T-helper 17 cell (primary cell): ENCODE results near the gene RGS3. TPM values are rescaled to one million over a fixed set of nuclear protein-coding genes. Genes with fewer than 3 reads are reported as not detected.

ENCODE experiments used
- ATAC-seq: fragments of 150-1000 bp; cut with Tn5 transposase; 2 replicates; pipeline ENCODE4 v1.10.0; 2021; ENCODE audit warnings: mild to moderate bottlenecking, moderate library complexity
- DNase-seq, 3 donors: peaks; one replicate each; pipeline versions ENCODE4 v3.0.0 to v3.0.0-alpha.2; 2020 to 2021
- H3K9me3 ChIP-seq: one replicate; pipeline ENCODE4 v1.7.0; 2013; ENCODE audit warnings: low read length, mild to moderate bottlenecking; ENCODE audit not compliant: control insufficient read depth, poor library complexity, severe bottlenecking
- H3K27ac Mint-ChIP-seq: one replicate; pipeline ENCODE4 v1.8.0; 2022; ENCODE audit warnings: mild to moderate bottlenecking, moderate library complexity, mixed read lengths
- H3K27me3 Mint-ChIP-seq: one replicate; pipeline ENCODE4 v1.8.0; 2022; ENCODE audit warnings: mixed read lengths
- H3K36me3 Mint-ChIP-seq: one replicate; pipeline ENCODE4 v1.8.0; 2022; ENCODE audit warnings: low read depth, mixed read lengths
- H3K4me1 Mint-ChIP-seq: one replicate; pipeline ENCODE4 v1.8.0; 2022; ENCODE audit warnings: mild to moderate bottlenecking, mixed read lengths
- H3K4me3 Mint-ChIP-seq: one replicate; pipeline ENCODE4 v1.8.0; 2022; ENCODE audit warnings: mild to moderate bottlenecking, moderate library complexity, mixed read lengths
- total RNA-seq, 4 donors: library from RNA in 2 of 4; stranded (reverse) in 2 of 4; gene quantifications; one replicate each; pipeline ENCODE4 v1.2.3 and lab custom pipeline; 2022 to 2026

Gene RGS3
- total RNA-seq, 2 donors from 2014 or later: 17.4 to 22.0 TPM

- Mint-ChIP-seq H3K27ac (no peak overlapping the region), H3K27me3 (peaks cover 23% of the 10 kb centered on the region), H3K4me3 (no peak overlapping the region), H3K4me1 (peaks cover 13% of the 10 kb centered on the region), H3K36me3 (no peaks in the 10 kb centered on the region)
- DNase-seq (no peak), ATAC-seq (peak; percentile 51)
- no peaks in the 10 kb centered on the region for H3K9me3 ChIP-seq
Observed at GRCh38 chr9:113616621-113617496, 153.3 kb downstream of the RGS3 start.

GRCh38 chr9:113617550-113617949 lies 154.0 kb downstream of the RGS3 start:
- no peak overlapping the region for H3K27ac Mint-ChIP-seq
- no peaks in the 10 kb centered on the region for H3K36me3 Mint-ChIP-seq
- H3K27me3 Mint-ChIP-seq: peaks cover 23% of the 10 kb centered on the region
- H3K4me1 Mint-ChIP-seq: peaks cover 10% of the 10 kb centered on the region
- H3K9me3 ChIP-seq: no peaks in the 10 kb centered on the region
- DNase-seq: no peak
- H3K4me3 Mint-ChIP-seq: no peak overlapping the region
- ATAC-seq: no peak

GRCh38 chr9:113618836-113619490 lies 155.4 kb downstream of the RGS3 start:
- Mint-ChIP-seq H3K4me1 (peaks cover 9% of the 10 kb centered on the region), H3K27ac (peak overlapping the region; percentile 27), H3K4me3 (no peak overlapping the region), H3K27me3 (peaks cover 23% of the 10 kb centered on the region), H3K36me3 (no peaks in the 10 kb centered on the region)
- DNase-seq (no peak), ATAC-seq (no peak)
- no peaks in the 10 kb centered on the region for H3K9me3 ChIP-seq

- Mint-ChIP-seq H3K27me3 (peaks cover 23% of the 10 kb centered on the region), H3K4me1 (peaks cover 8% of the 10 kb centered on the region), H3K4me3 (no peak overlapping the region), H3K36me3 (no peaks in the 10 kb centered on the region), H3K27ac (peak overlapping the region; percentile 27)
- ATAC-seq (no peak), DNase-seq (no peak)
- no peaks in the 10 kb centered on the region for H3K9me3 ChIP-seq
Observed at GRCh38 chr9:113619491-113620376, 156.2 kb downstream of the RGS3 start.

- DNase-seq (no peak), ATAC-seq (no peak)
- no peaks in the 10 kb centered on the region for H3K36me3 Mint-ChIP-seq
- H3K27me3 Mint-ChIP-seq: peaks cover 23% of the 10 kb centered on the region
- H3K4me1 Mint-ChIP-seq: peaks cover 6% of the 10 kb centered on the region
- H3K4me3 Mint-ChIP-seq: no peak overlapping the region
- H3K9me3 ChIP-seq: no peaks in the 10 kb centered on the region
- H3K27ac Mint-ChIP-seq: no peak overlapping the region
Observed at GRCh38 chr9:113620377-113621161, 157.0 kb downstream of the RGS3 start.

- Mint-ChIP-seq H3K27ac (no peak overlapping the region), H3K4me3 (no peak overlapping the region), H3K36me3 (no peaks in the 10 kb centered on the region), H3K27me3 (peaks cover 23% of the 10 kb centered on the region), H3K4me1 (peaks cover 6% of the 10 kb centered on the region)
- no peaks in the 10 kb centered on the region for H3K9me3 ChIP-seq
- no peak for ATAC-seq
- DNase-seq: no peak
Observed at GRCh38 chr9:113621309-113621791, 157.8 kb downstream of the RGS3 start.

- ATAC-seq (no peak), DNase-seq (no peak)
- Mint-ChIP-seq H3K27me3 (peaks cover 24% of the 10 kb centered on the region), H3K4me3 (no peak overlapping the region), H3K36me3 (no peaks in the 10 kb centered on the region), H3K4me1 (peaks cover 6% of the 10 kb centered on the region), H3K27ac (no peak overlapping the region)
- no peaks in the 10 kb centered on the region for H3K9me3 ChIP-seq
Observed at GRCh38 chr9:113621980-113622379, 158.5 kb downstream of the RGS3 start.

GRCh38 chr9:113622600-113623400 lies 159.3 kb downstream of the RGS3 start:
- ATAC-seq (peak; percentile 32), DNase-seq (no peak)
- H3K27me3 Mint-ChIP-seq: peaks cover 29% of the 10 kb centered on the region
- no peaks in the 10 kb centered on the region for H3K36me3 Mint-ChIP-seq
- H3K27ac Mint-ChIP-seq: no peak overlapping the region
- H3K9me3 ChIP-seq: no peaks in the 10 kb centered on the region
- no peak overlapping the region for H3K4me3 Mint-ChIP-seq
- peaks cover 2% of the 10 kb centered on the region for H3K4me1 Mint-ChIP-seq

- H3K36me3 Mint-ChIP-seq: no peaks in the 10 kb centered on the region
- ATAC-seq (no peak), DNase-seq (no peak)
- peaks cover 32% of the 10 kb centered on the region for H3K27me3 Mint-ChIP-seq
- H3K9me3 ChIP-seq: no peaks in the 10 kb centered on the region
- no peak overlapping the region for H3K27ac Mint-ChIP-seq
- peaks cover 5% of the 10 kb centered on the region for H3K4me1 Mint-ChIP-seq
- H3K4me3 Mint-ChIP-seq: no peak overlapping the region
Observed at GRCh38 chr9:113623851-113624485, 160.4 kb downstream of the RGS3 start.

GRCh38 chr9:113624721-113625120 lies 161.2 kb downstream of the RGS3 start:
- H3K9me3 ChIP-seq: no peaks in the 10 kb centered on the region
- Mint-ChIP-seq H3K27me3 (peaks cover 29% of the 10 kb centered on the region), H3K4me1 (peaks cover 5% of the 10 kb centered on the region), H3K27ac (no peak overlapping the region), H3K36me3 (no peaks in the 10 kb centered on the region), H3K4me3 (no peak overlapping the region)
- ATAC-seq (no peak), DNase-seq (no peak)

GRCh38 chr9:113625486-113625885 lies 162.0 kb downstream of the RGS3 start:
- no peaks in the 10 kb centered on the region for H3K9me3 ChIP-seq
- DNase-seq (no peak), ATAC-seq (no peak)
- Mint-ChIP-seq H3K4me1 (peaks cover 5% of the 10 kb centered on the region), H3K36me3 (no peaks in the 10 kb centered on the region), H3K27me3 (peaks cover 24% of the 10 kb centered on the region), H3K27ac (no peak overlapping the region), H3K4me3 (no peak overlapping the region)
